ENCODE data around the gene MUS81. TPM values are rescaled to one million over a fixed set of nuclear protein-coding genes. Genes with fewer than 3 reads are reported as not detected.
"Not testable (repeated sequence)": the region's sequence is repeated elsewhere in the genome, so short reads cannot be mapped to it uniquely, and the experiment has no call there.

Gene MUS81
- polyA plus RNA-seq, 3 donors = 29.7 to 60.6 (median 40.3) TPM

DNA sequence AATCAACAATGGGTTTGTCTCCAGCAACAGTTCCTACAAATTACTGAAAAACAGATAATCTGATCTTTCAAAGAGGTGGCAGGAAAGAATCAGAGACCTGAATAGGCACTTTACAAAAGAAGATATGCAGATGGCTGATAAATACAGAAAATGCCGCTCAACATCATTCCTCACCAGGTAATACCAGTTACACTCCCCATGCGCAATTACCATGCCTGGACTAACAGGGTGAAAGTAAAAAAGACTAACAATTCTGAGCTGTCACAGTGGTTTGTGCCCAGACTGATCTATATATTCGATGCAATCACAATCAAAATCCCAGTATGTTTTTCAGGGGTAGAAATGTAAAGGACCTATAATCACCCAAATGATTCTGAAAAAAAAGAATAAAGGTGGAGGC lies 16.4 kb upstream of the MUS81 start:
- H3K27ac ChIP-seq (ENCODE audit: low read depth, low read length) = no peak overlapping the region
- WGBS, 3 donors = 72 to 97% (median 92%) methylated on average over 3 of the region's 3 CpGs

DNA sequence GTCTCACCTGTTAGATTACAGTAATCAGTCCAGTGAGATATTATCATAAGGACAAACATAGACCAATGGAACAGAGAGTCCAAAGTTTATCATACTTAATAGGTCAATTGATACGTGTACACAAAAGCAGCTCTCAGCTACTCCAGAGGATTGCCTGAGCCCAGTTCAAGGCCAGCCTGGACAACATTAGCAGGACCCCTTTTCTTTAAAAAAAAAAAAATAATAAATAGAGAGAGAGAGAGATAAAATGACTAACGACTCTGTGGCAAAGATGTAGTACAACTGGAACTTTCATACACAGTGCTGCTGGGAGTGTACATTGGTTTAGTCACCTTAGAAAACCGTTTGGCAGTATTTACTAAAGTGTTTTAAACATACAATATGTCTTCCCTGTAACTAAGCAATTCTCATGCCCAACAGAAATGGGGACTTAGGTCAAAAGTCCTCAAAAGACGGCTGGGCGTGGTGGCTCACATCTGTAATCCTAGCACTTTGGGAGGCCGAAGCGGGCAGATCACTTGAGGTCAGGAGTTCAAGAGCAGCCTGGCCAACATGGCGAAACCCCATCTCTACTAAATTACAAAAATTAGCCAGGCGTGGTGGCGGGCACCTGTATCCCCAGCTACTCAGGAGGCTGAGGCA lies 15.9 kb upstream of the MUS81 start:
- WGBS, 3 donors = 76 to 88% (median 87%) methylated on average over 10 of the region's 10 CpGs
- no peak overlapping the region for H3K27ac ChIP-seq (ENCODE audit: low read depth, low read length)

- no peak overlapping the region for H3K27ac ChIP-seq (ENCODE audit: low read depth, low read length)
- WGBS, 3 donors = 78 to 82% (median 80%) methylated on average over 3 of the region's 3 CpGs
Measured at GRCh38 chr11:65847746-65848145, 12.5 kb upstream of the MUS81 start.

DNA sequence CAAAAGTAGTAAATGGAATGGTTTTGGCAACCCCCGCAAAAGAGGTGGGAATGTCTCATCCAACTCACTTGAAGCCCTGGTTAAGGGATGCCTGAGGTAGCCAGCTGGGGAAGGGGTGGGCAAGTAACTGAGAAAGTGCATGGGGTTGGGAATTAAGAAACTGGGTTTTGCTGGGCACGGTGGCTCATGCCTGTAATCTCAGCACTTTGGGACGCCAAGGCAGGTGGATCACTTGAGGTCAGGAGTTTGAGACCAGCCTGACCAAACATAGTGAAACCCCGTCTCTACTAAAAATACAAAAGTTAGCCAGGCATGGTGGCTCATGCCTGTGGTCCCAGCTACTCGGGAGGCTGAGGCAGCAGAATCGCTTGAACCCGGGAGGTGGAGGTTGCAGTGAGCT lies 11.5 kb upstream of the MUS81 start:
- H3K27ac ChIP-seq (ENCODE audit: low read depth, low read length) = not testable (repeated sequence)
- 57 to 64% (median 61%) methylated on average over 7 of the region's 7 CpGs for WGBS, 3 donors

DNA sequence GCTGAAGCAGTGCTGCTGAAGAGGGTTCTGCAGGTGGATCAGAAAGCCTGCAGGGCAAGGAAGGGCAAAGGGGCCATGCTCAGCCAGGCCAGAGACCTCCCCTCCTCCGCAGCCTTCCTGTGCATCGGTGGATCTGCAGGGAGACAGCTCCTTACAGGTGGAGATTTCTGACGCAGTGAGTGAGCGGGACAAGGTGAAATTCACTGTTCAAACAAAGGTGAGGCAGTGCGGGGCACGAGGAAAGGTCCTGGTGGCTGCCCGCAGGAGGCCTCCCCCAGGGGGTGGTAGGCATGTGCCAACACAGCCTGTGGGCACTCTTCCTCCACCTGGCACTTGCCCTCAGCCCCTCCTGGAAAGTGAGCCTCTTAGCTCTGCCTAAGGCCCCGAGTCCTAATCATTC lies 10.9 kb upstream of the MUS81 start:
- WGBS, 3 donors = 47 to 80% (median 79%) methylated on average over 8 of the region's 8 CpGs
- H3K27ac ChIP-seq (ENCODE audit: low read depth, low read length) = no peak overlapping the region

GRCh38 chr11:65849771-65850216 lies 10.4 kb upstream of the MUS81 start:
- H3K27ac ChIP-seq (ENCODE audit: low read depth, low read length) = no peak overlapping the region
- 44 to 55% (median 48%) methylated on average over 16 of the region's 16 CpGs for WGBS, 3 donors

DNA sequence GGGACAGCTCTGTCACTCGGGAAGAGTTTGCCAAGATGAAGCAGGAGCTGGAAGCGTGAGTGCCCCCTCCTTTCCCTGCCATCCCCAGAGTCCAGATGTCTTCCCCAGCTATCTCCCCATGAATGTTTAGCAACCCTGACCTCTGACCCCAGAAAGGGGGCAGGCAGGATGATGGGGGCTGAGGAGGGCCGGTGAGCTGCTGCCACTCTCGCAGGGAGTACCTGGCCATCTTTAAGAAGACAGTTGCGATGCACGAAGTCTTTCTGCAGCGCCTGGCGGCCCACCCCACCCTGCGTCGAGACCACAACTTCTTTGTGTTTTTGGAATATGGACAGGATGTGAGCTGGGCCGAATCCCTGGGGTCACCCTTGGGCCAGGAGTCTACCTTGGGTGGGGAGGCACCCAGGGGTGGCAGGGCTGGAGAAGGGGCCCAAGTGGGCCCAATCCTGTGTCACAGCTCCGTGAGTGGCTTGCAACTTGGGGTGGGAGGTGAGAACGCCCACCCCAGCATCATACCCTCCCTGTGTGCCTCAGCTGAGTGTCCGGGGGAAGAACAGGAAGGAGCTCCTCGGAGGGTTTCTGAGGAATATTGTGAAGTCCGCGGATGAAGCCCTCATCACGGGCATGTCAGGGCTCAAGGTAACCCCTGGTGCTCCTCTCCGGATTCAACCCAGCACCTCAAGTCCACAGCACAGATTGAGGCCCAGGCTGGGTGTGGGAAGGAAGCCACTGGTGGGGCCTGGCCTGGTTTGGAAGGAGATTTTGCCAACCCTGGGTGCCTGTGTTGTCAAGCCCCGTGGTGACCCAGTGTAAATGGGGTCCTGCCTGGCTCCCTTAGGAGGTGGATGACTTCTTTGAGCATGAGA lies 9.8 kb upstream of the MUS81 start:
- 68 to 78% (median 74%) methylated on average over 20 of the region's 20 CpGs for WGBS, 3 donors
- H3K27ac ChIP-seq (ENCODE audit: low read depth, low read length) = no peak overlapping the region

- no peak overlapping the region for H3K27ac ChIP-seq (ENCODE audit: low read depth, low read length)
- 87 to 91% (median 90%) methylated on average over 14 of the region's 14 CpGs for WGBS, 3 donors
Measured at GRCh38 chr11:65851083-65851579, 9.1 kb upstream of the MUS81 start.

DNA sequence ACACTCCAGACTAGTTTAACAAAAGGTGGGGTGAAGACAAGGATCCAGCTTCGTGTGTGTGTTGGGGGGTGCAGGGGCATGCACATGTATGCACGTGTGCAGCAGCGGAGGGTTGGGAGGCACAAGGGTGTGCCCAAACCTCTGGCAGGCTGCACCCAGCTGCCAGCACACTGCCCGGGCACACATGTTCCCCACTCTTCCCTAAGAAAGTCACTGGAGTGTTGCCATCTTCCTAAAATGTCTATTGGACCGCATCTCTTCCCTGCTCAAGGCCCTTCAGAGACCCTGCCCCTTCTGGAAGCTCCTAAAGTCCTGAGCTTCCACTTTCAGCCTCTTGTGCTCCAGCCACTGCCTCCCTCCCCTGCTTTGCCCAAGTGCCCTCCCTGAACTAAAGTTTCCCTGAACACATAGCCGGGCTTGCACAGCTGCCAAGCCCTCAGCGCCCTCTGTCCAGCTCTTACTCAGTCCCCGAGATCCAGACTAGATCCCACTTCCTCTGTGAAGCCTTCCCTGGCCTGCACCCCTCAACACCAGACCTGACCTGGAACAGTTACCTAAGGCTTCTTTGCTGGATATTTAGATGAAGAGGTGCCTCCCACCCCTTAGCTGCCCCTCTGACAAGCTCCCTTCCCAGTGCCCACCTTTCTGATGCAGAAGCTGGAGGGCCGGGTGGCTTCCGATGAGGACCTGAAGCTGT lies 8.3 kb upstream of the MUS81 start:
- H3K27ac ChIP-seq (ENCODE audit: low read depth, low read length) = no peak overlapping the region
- 90 to 94% (median 91%) methylated on average over 10 of the region's 10 CpGs for WGBS, 3 donors

DNA sequence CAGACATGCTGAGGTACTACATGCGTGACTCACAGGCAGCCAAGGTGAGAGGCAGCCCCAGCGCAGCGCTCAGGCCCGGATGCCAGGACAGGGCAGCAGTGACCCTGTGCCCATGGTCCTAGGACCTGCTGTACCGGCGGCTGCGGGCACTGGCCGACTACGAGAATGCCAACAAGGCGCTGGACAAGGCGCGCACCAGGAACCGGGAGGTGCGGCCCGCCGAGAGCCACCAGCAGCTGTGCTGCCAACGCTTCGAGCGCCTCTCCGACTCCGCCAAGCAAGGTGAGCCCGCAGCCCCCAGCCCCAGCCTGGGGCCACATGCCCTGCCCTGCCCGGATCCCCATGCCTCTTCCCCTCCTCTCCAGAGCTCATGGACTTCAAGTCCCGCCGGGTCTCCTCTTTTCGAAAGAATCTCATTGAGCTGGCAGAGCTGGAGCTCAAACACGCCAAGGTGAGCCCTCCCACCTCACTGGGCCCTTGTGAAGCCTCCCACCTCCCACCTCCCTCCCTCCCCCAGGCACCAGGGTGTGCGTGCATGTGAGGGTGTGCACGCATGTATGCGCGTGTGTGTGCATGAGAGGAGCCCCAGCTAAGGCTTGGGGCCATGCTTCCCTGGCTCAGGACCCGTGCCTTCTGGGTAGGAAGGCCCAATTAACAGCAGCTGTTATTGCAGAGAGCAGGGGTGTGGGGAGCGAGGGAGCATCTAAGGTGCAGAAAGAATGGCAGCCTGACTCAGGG lies 7.6 kb upstream of the MUS81 start:
- H3K27ac ChIP-seq (ENCODE audit: low read depth, low read length) = no peak overlapping the region
- WGBS, 3 donors = 94 to 95% (median 95%) methylated on average over 31 to 33 of the region's 33 CpGs

DNA sequence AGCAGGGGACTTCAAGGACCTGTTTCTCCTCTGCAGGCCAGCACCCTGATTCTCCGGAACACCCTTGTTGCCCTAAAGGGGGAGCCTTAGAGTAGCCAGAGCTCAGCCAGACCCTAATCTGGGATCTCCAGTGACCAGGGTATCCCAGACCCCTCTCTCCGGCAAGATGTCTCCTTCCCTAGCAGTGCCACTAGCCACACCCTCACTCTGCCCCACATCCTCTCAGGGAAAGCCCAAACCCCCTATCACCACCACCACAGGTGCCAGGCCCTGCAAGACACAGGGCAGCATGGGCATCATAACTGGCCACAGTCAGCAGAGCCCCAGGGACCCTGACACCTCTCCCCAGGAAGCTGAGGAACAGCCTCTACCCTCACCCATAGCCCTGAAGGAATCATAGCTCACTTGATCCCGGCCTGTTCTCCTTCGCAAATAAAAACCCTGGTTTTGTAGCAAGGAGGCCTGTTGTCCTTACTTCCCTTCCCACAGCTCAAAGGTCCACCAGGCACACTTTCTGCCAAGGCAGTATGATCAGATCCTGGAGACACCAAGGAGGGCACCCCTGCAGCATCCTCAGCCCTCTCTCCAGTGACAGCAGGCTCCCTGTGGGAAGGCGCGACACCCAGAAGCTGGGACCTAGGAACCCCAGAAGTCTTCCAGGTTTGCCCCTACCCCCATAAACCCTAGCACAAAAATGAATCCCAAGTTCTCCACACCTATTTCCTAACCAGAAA lies 6.8 kb upstream of the MUS81 start:
- no peak overlapping the region for H3K27ac ChIP-seq (ENCODE audit: low read depth, low read length)
- 90 to 94% (median 93%) methylated on average over 6 of the region's 6 CpGs for WGBS, 3 donors

DNA sequence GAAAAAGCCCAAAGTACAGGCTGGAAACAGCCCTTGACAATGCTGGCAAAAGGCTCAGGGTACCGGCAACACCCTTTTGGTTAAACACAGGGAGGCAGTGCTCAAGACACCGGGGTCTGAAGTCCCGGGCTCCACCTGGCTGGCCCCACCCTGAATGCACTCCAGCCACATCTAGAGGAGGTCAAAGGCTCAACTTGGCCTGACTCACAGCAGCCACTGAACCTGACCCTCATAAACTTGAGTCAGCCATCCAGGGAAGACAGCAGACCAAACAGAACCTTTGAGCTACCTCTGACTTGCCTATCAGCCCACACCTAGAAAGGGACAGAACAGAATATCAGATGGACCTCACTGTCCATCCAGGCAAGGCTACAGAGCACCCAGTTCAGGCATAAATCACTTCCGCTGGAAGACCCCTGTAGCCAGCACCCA lies 6.1 kb upstream of the MUS81 start:
- no peak overlapping the region for H3K27ac ChIP-seq (ENCODE audit: low read depth, low read length)
- WGBS, 3 donors = 91 to 99% (median 94%) methylated on average over 4 of the region's 4 CpGs

DNA sequence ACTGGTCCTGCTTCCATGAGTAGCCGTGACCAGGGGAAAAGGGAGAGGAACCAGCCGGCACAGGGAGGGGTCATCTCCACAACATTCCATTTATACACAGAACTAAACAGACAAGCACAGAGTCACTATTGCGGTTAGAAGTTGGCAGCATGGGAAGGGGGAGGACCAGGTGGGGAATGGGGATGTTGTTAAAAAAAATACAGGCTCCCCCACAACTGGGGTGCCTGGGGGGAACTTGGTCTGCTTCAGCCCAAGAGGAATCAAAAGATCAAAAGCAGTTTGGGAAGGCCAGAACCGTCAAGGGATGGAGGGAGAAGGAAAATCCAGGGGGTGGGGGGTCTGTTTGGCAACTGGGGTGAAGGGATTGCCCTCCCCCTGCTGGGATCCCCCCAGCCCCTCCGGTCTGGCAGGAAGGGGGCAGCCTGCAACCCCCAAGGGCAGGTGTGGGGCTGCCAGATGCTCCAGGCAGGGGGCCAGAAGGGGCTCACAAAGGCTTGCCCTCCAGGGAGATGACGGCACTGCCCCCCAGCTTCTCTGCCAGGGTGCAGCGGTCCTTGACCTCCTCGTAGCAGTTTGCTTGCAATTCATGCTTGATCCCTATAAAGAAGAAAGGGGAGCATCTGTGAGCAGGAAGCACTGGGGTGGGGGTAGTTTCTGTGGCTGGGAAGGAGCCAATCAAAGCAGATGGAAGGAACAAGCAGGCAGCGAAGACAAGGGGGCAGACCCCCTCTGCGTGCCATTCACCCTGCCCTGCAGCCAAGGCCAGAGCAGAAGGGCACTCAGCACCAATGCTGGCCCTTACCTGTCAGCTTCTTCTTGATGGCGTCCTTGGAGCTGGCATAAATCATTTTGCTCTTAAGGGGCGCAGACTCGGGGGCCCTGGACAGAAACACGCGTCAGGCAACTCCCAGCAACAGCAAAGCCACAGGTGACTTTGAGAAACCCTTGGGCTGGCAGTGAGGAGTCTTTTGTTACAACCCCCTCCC lies 5.1 kb upstream of the MUS81 start:
- WGBS, 3 donors = 76 to 87% (median 84%) methylated on average over 15 of the region's 15 CpGs
- no peak overlapping the region for H3K27ac ChIP-seq (ENCODE audit: low read depth, low read length)

DNA sequence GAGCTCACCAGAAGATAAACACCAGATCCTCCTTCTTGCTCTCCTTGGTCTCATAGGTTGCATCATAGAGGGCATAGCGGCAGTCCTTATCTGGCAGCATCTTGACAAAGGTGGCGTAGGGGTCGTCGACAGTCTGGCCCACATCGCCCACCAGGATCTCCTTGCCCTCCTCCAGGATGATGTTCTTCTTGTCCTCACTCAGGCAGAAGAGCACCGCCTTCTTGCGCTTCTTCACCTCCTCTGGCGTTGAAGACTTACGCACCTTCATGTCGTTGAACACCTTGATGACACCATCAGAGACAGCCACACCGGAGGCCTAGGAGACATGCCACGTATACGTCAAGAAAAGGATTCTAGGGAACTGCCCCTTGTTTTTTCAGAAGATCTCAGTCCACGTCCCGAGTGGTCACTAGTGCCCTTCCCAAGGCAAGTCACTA lies 4.3 kb upstream of the MUS81 start:
- H3K27ac ChIP-seq (ENCODE audit: low read depth, low read length) = no peak overlapping the region
- WGBS, 3 donors = 87 to 88% (median 88%) methylated on average over 15 of the region's 15 CpGs

- H3K27ac ChIP-seq (ENCODE audit: low read depth, low read length) = peak overlapping the region; percentile 97
- WGBS, 3 donors = 1% methylated on average over 57 of the region's 57 CpGs
Measured at GRCh38 chr11:65856689-65857499, 3.3 kb upstream of the MUS81 start.

DNA sequence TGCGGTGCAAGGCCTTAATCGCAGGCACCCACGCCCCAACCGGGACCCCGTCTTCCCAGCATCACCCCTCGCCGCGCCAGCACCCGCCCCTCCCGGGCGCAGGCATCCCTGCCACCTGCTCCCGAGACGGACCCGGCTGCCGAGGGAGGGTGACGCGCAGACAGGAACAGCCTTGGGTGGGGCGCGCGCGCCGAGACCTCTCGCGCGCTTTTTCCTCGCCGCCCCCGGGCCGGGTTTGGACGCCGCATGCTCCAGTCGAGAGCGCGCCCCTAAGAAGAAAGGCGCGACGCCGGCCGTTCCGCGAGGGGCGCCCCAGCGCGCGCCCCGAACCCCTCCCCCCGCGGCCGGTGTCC lies 2.8 kb upstream of the MUS81 start:
- 0% methylated on average over 24 to 49 of the region's 49 CpGs for WGBS, 3 donors
- H3K27ac ChIP-seq (ENCODE audit: low read depth, low read length) = peak overlapping the region; percentile 97
